Measurements from ENCODE around the gene ARHGEF1. TPM values are rescaled to one million over a fixed set of nuclear protein-coding genes. Genes with fewer than 3 reads are reported as not detected.
A peak's percentile ranks its signal among the peaks of the same experiment; 100 is the strongest.

ARHGEF1 gene
- total RNA-seq, 2 experiments from 2014 or later: 1,019 to 1,047 TPM

- no peaks in the 10 kb centered on the region for H3K9me3 ChIP-seq (ENCODE audit: control insufficient read depth in 1 of 2, insufficient read depth in 1 of 2, low read length in 2 of 2)
- no peaks in the 10 kb centered on the region for H3K27me3 ChIP-seq (ENCODE audit: control insufficient read depth in 1 of 2, insufficient read depth in 2 of 2, low read length in 2 of 2)
- H3K27ac Mint-ChIP-seq: peak overlapping the region; percentile 98
- intact Hi-C loops (cut with DNase I, micrococcal nuclease): loop anchor here in 1 of 2 experiments (10.0 kb wide), 1 partner anchor 325 kb away; no protein-coding TSS in a partner anchor
- H3K9me3 Mint-ChIP-seq: no peaks in the 10 kb centered on the region
- peak overlapping the region; percentile 57 for H3K4me3 Mint-ChIP-seq
- no peak overlapping the region for H3K4me3 ChIP-seq (ENCODE audit: low read length)
- peaks cover 5% of the 10 kb centered on the region for H3K36me3 ChIP-seq (ENCODE audit: insufficient read depth, low read length)
- ATAC-seq (ENCODE audit: poor library complexity) (no peak), DNase-seq (no peak)
- ChIA-PET CTCF (no interaction called here), POLR2A (interaction anchor here (0.9 kb wide), 1 partner anchor 20 kb away, joined by 3 read pairs; the partner anchor contains the start of gene RPS19)
- H3K36me3 Mint-ChIP-seq (ENCODE audit: low read depth): peaks cover 23% of the 10 kb centered on the region
- peak overlapping the region; percentile 84 to 91 for H3K27ac ChIP-seq (ENCODE audit: low read depth in 1 of 2, low read length in 2 of 2)
- H3K27me3 Mint-ChIP-seq: no peaks in the 10 kb centered on the region
- H3K4me1 Mint-ChIP-seq (ENCODE audit: low read depth): peaks cover 80% of the 10 kb centered on the region
- TF ChIP-seq, protein P1, sequence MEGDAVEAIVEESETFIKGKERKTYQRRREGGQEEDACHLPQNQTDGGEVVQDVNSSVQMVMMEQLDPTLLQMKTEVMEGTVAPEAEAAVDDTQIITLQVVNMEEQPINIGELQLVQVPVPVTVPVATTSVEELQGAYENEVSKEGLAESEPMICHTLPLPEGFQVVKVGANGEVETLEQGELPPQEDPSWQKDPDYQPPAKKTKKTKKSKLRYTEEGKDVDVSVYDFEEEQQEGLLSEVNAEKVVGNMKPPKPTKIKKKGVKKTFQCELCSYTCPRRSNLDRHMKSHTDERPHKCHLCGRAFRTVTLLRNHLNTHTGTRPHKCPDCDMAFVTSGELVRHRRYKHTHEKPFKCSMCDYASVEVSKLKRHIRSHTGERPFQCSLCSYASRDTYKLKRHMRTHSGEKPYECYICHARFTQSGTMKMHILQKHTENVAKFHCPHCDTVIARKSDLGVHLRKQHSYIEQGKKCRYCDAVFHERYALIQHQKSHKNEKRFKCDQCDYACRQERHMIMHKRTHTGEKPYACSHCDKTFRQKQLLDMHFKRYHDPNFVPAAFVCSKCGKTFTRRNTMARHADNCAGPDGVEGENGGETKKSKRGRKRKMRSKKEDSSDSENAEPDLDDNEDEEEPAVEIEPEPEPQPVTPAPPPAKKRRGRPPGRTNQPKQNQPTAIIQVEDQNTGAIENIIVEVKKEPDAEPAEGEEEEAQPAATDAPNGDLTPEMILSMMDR (IDR thresholded peaks at IDR 0.05): no peak
- H3K4me1 ChIP-seq (ENCODE audit: insufficient read depth, low read length): peaks cover 85% of the 10 kb centered on the region
Measured at GRCh38 chr19:41879670-41880328, 3.2 kb upstream of the ARHGEF1 start.

- CTCF ChIA-PET: interaction anchor here (0.6 kb wide), 1 partner anchor 66 kb away, joined by 3 read pairs; no protein-coding TSS in a partner anchor
- no peak overlapping the region for H3K4me3 ChIP-seq (ENCODE audit: low read length)
- Mint-ChIP-seq H3K4me1 (ENCODE audit: low read depth) (peaks cover 82% of the 10 kb centered on the region), H3K36me3 (ENCODE audit: low read depth) (peaks cover 28% of the 10 kb centered on the region), H3K4me3 (peak overlapping the region; percentile 57), H3K27ac (peak overlapping the region; percentile 98), H3K9me3 (no peaks in the 10 kb centered on the region), H3K27me3 (no peaks in the 10 kb centered on the region)
- no peaks in the 10 kb centered on the region for H3K27me3 ChIP-seq (ENCODE audit: control insufficient read depth in 1 of 2, insufficient read depth in 2 of 2, low read length in 2 of 2)
- TF ChIP-seq, protein P1 (IDR thresholded peaks at IDR 0.05): no peak
- no peaks in the 10 kb centered on the region for H3K9me3 ChIP-seq (ENCODE audit: control insufficient read depth in 1 of 2, insufficient read depth in 1 of 2, low read length in 2 of 2)
- POLR2A ChIA-PET: interaction anchor here (0.9 kb wide), 1 partner anchor 21 kb away, joined by 3 read pairs; the partner anchor contains the start of gene RPS19
- ATAC-seq (ENCODE audit: poor library complexity): no peak
- intact Hi-C loops (cut with DNase I, micrococcal nuclease): loop anchor here in 1 of 2 experiments (10.0 kb wide), 1 partner anchor 326 kb away; no protein-coding TSS in a partner anchor
- H3K4me1 ChIP-seq (ENCODE audit: insufficient read depth, low read length): peaks cover 85% of the 10 kb centered on the region
- no peak for DNase-seq
- peak overlapping the region in 1 of 2 donors; percentile 91 for H3K27ac ChIP-seq (ENCODE audit: low read depth in 1 of 2, low read length in 2 of 2)
- peaks cover 9% of the 10 kb centered on the region for H3K36me3 ChIP-seq (ENCODE audit: insufficient read depth, low read length)
Measured at GRCh38 chr19:41880329-41880708, 2.7 kb upstream of the ARHGEF1 start.

- no peak for ATAC-seq (ENCODE audit: poor library complexity)
- intact Hi-C loops (cut with DNase I, micrococcal nuclease): loop anchor here in 1 of 2 experiments (1.0 to 10.0 kb wide), 2 partner anchors 8 to 329 kb away; no protein-coding TSS in a partner anchor
- peaks cover 85% of the 10 kb centered on the region for H3K4me1 ChIP-seq (ENCODE audit: insufficient read depth, low read length)
- H3K4me3 ChIP-seq (ENCODE audit: low read length): peak overlapping the region; percentile 94
- ChIA-PET CTCF (interaction anchor here (1.0 to 8.6 kb wide), 2 partner anchors 10 to 23 kb away, joined by 6 to 59 read pairs; partner anchors contain the start of gene RPS19), POLR2A (interaction anchor here (0.7 to 12.4 kb wide), 7 partner anchors 10 to 62 kb away, joined by 3 to 465 read pairs (median 9); partner anchors contain the start of genes CD79A, ERFL and RPS19)
- peak in 1 of 14 experiments; percentile 34 for DNase-seq
- TF ChIP-seq, protein P1 (IDR thresholded peaks at IDR 0.05): no peak
- Mint-ChIP-seq H3K4me3 (peak overlapping the region; percentile 90), H3K9me3 (no peaks in the 10 kb centered on the region), H3K36me3 (ENCODE audit: low read depth) (peaks cover 59% of the 10 kb centered on the region), H3K27me3 (no peaks in the 10 kb centered on the region), H3K27ac (peak overlapping the region; percentile 98), H3K4me1 (ENCODE audit: low read depth) (peaks cover 78% of the 10 kb centered on the region)
- H3K27ac ChIP-seq (ENCODE audit: low read depth in 1 of 2, low read length in 2 of 2): peak overlapping the region; percentile 69 to 96
- H3K36me3 ChIP-seq (ENCODE audit: insufficient read depth, low read length): peaks cover 21% of the 10 kb centered on the region
- no peaks in the 10 kb centered on the region for H3K27me3 ChIP-seq (ENCODE audit: control insufficient read depth in 1 of 2, insufficient read depth in 2 of 2, low read length in 2 of 2)
- H3K9me3 ChIP-seq (ENCODE audit: control insufficient read depth in 1 of 2, insufficient read depth in 1 of 2, low read length in 2 of 2): no peaks in the 10 kb centered on the region
Measured at GRCh38 chr19:41883463-41883820, 458 bp downstream of the ARHGEF1 start.

Measured in CD4-positive, alpha-beta T cell (primary cell).